HepG2 (cell line): ENCODE data around the gene ZNF223. TPM values are rescaled to one million over a fixed set of nuclear protein-coding genes. Genes with fewer than 3 reads are reported as not detected.

Source experiments
- AGO1 ChIP-seq: fragments of 200-400 bp; formaldehyde crosslinking; IDR thresholded peaks from 2 replicates; pipeline ENCODE4 v1.6.1; 2017; ENCODE audit warnings: mild to moderate bottlenecking, low read depth, low read length, moderate library complexity; ENCODE audit not compliant: poor library complexity, severe bottlenecking
- ARNT2 ChIP-seq: sonication (generic); formaldehyde crosslinking; IDR thresholded peaks from 2 replicates; pipeline ENCODE4 v1.8.0; 2022; ENCODE audit warnings: mild to moderate bottlenecking, low read depth, missing genetic modification reagents, moderate library complexity
- ATM ChIP-seq: fragments of 450-650 bp; IDR thresholded peaks from 2 replicates; pipeline ENCODE4 v1.7.1; 2017; ENCODE audit warnings: mild to moderate bottlenecking, borderline replicate concordance
- BHLHE40 ChIP-seq: IDR thresholded peaks from 2 replicates; pipeline ENCODE4 v1.6.1; 2011; ENCODE audit warnings: low read length, improper control_type of control experiment
- CHCHD3 ChIP-seq: sonication (generic); formaldehyde crosslinking; IDR thresholded peaks from 2 replicates; pipeline ENCODE4 v1.8.0; 2022; ENCODE audit warnings: mild to moderate bottlenecking, missing genetic modification reagents, moderate library complexity
- ERF ChIP-seq: IDR thresholded peaks from 2 replicates; pipeline ENCODE4 v1.6.1; 2018; ENCODE audit warnings: missing biosample characterization, missing genetic modification reagents
- GTF2F1 ChIP-seq: fragments of 150-350 bp; IDR thresholded peaks from 2 replicates; pipeline ENCODE4 v1.6.1; 2014; ENCODE audit warnings: low read length
- HDAC2 ChIP-seq: sonication (generic); formaldehyde crosslinking; IDR thresholded peaks from 2 replicates; pipeline ENCODE4 v1.4.0; 2020; ENCODE audit warnings: missing genetic modification reagents
- MBD4 ChIP-seq: IDR thresholded peaks from 2 replicates; pipeline ENCODE4 v1.6.1; 2012; ENCODE audit warnings: low read length, inconsistent platforms, borderline replicate concordance
- NR3C1 ChIP-seq: sonication (generic); formaldehyde crosslinking; IDR thresholded peaks from 2 replicates; pipeline ENCODE4 v1.4.0; 2020; ENCODE audit warnings: missing genetic modification reagents
- RARA ChIP-seq: IDR thresholded peaks from 2 replicates; pipeline ENCODE4 v1.6.1; 2016; ENCODE audit warnings: missing genetic modification reagents, missing compliant biosample characterization
- REXO4 ChIP-seq: sonication (generic); formaldehyde crosslinking; IDR thresholded peaks from 2 replicates; pipeline ENCODE4 v1.8.0; 2022; ENCODE audit warnings: missing genetic modification reagents, mild to moderate bottlenecking, borderline replicate concordance
- SNAI1 ChIP-seq: sonication (generic); formaldehyde crosslinking; IDR thresholded peaks from 2 replicates; pipeline ENCODE4 v1.5.0; 2020; ENCODE audit warnings: mild to moderate bottlenecking, missing genetic modification reagents, borderline replicate concordance
- STAT6 ChIP-seq: sonication (generic); formaldehyde crosslinking; IDR thresholded peaks from 2 replicates; pipeline ENCODE4 v1.4.0; 2020; ENCODE audit warnings: missing genetic modification reagents, mild to moderate bottlenecking, borderline replicate concordance
- TRIM22 ChIP-seq: fragments of 450-650 bp; IDR thresholded peaks from 2 replicates; pipeline ENCODE4 v1.6.1; 2017
- USF2 ChIP-seq, 2 experiments: sonication (generic) in 1 of 2; formaldehyde crosslinking in 1 of 2; IDR thresholded peaks; 2 replicates each; pipeline versions ENCODE4 v1.5.1 to v1.6.1; 2011 to 2020; ENCODE audit warnings: borderline replicate concordance in 1 of 2, low read depth in 1 of 2, low read length in 1 of 2, mild to moderate bottlenecking in 1 of 2, missing genetic modification reagents in 1 of 2, moderate library complexity in 1 of 2
- ZBTB26 ChIP-seq: IDR thresholded peaks from 2 replicates; pipeline ENCODE4 v1.6.1; 2016; ENCODE audit warnings: missing compliant biosample characterization, missing genetic modification reagents, borderline replicate concordance
- ZNF44 ChIP-seq: sonication (generic); formaldehyde crosslinking; IDR thresholded peaks from 2 replicates; pipeline ENCODE4 v1.5.1; 2020; ENCODE audit warnings: mild to moderate bottlenecking, missing genetic modification reagents
- ZNF704 ChIP-seq: sonication (generic); formaldehyde crosslinking; IDR thresholded peaks from 2 replicates; pipeline ENCODE4 v1.8.1; 2023; ENCODE audit warnings: mild to moderate bottlenecking, inconsistent platforms, moderate library complexity, missing genetic modification reagents, borderline replicate concordance
- ZSCAN9 ChIP-seq: IDR thresholded peaks from 2 replicates; pipeline ENCODE4 v1.6.1; 2016; ENCODE audit warnings: borderline replicate concordance
- polyA plus RNA-seq, 8 experiments: library from polyadenylated mRNA; depleted of rRNA in 3 of 8; stranded (reverse) in 7 of 8; unstranded in 1 of 8; fragments of >200 nt; fragmentation: Illumina TruSeq in 4 of 8; extraction: Trizol in 4 of 8; gene quantifications; 2 replicates each; pipeline versions ENCODE4 v1.2.1 to v1.2.3, GENCODE V29; 2011 to 2016; ENCODE audit warnings: low read depth in 4 of 8, missing spikeins in 1 of 8, mixed read lengths in 1 of 8; ENCODE audit not compliant: insufficient read depth in 1 of 8
- total RNA-seq, 5 experiments: library from RNA; depleted of rRNA; stranded (reverse); fragments of >200 nt; fragmentation: Illumina TruSeq; extraction: Trizol; gene quantifications; 2 replicates each; pipeline ENCODE4 v1.2.3, GENCODE V29; 2016; ENCODE audit warnings: low read depth in 1 of 5

ZNF223 gene
- total and polyA plus RNA-seq, 2 of the 13 experiments (the other 11 are each of a cell fraction or from before 2014, with no cell fraction given), result 2.0 to 4.8 TPM

GRCh38 chr19:44113138-44113783, 61.4 kb downstream of the ZNF223 start, which contains the start of gene ZNF225 (continued):
- TF ChIP-seq ZNF704 (CRISPR knock-in tag) (no peak), CHCHD3 (CRISPR knock-in tag) (no peak), STAT6 (CRISPR knock-in tag) (peak; percentile 92), ERF (0 out of 2 replicates have a peak, but pooled peaks have one; percentile 48), ATM (no peak), RARA (peak; percentile 84), SNAI1 (CRISPR knock-in tag) (no peak), USF2 (IDR thresholded peaks at IDR 0.05; ENCODE audit: low read depth, low read length) (no peak), USF2 (CRISPR knock-in tag; IDR thresholded peaks at IDR 0.05; ENCODE audit: borderline replicate concordance) (no peak), MBD4 (no peak), ARNT2 (CRISPR knock-in tag) (peak; percentile 67; the same call in 1 of the 2 replicates), BHLHE40 (peak; percentile 9; the same call in 1 of the 2 replicates), ZSCAN9 (peak; percentile 26; the same call in 1 of the 2 replicates), TRIM22 (no peak), REXO4 (CRISPR knock-in tag) (no peak), ZNF44 (0 out of 2 replicates have a peak, but pooled peaks have one; percentile 48), AGO1 (no peak), HDAC2 (no peak), ZBTB26 (CRISPR knock-in tag) (no peak), GTF2F1 (no peak), NR3C1 (CRISPR knock-in tag) (no peak)
